ENCODE data around the gene VMP1.

DNA sequence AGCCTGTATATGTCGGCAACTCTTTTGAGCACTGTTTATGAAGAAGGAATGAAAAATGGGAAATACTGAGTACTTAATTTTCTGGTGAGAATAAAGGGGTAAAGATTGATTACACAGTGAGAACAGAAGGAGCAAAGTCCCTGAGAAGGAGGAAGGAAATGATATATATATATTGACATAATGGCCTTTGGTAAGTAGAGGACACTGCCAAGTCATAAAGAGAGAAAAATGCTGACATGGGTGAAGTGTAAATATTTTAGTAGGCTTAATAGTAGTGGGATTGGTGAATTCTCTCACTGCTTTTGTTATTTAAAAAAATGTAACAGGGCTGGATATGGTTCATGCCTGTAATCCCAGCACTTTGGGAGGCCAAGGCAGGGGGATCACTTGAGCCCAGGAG lies 16.2 kb downstream of the VMP1 start:
- TF ChIP-seq TAF15 (IDR thresholded peaks at IDR 0.05; ENCODE audit: low read depth, low read length, poor library complexity, severe bottlenecking) (no peak), CCAR2 (optimal IDR thresholded peaks at IDR 0.05; ENCODE audit: low read depth, low read length) (no peak), YY1 (IDR thresholded peaks at IDR 0.05; ENCODE audit: insufficient read depth, insufficient replicate concordance, low read depth, low read length) (no peak)
